Measurements from ENCODE around the gene ORAI1.
"Not testable (repeated sequence)": the region's sequence is repeated elsewhere in the genome, so short reads cannot be mapped to it uniquely, and the experiment has no call there.

The ORAI1 gene

DNA sequence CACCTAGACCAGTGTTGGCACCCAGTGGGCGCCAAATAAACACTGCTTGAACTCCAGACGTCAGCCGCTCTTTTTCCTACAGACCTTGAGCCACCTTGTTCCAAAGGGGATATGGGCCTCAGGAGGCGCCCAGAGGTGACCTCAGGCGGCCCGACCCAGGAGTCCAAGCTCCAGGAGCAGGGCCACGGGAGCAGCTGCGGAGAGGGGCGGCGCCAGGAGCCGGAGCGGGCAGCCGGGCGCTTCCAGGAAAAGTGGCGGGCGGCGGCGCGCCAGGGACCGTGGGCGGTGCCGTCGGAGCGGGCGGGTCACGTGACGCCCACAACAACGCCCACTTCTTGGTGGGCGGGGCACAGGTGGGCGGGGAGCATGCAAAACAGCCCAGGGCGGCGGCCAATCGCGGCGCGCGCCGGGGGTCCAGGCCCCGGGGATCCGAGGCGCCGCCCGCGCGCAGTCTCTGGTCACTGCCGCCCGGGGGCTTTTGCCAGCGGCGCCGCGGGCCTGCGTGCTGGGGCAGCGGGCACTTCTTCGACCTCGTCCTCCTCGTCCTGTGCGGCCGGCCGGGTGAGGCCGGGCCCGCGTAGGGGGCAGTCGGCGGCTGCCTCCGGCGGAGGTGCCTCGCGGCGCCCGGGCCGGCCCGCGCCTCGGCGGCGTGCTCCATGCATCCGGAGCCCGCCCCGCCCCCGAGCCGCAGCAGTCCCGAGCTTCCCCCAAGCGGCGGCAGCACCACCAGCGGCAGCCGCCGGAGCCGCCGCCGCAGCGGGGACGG is at the start of gene ORAI1:
TSS of gene ORAI1 (plus strand) at position 444 of the 766 bp plus-strand sequence.
- peak; percentile 96 to 97 for DNase-seq

DNA sequence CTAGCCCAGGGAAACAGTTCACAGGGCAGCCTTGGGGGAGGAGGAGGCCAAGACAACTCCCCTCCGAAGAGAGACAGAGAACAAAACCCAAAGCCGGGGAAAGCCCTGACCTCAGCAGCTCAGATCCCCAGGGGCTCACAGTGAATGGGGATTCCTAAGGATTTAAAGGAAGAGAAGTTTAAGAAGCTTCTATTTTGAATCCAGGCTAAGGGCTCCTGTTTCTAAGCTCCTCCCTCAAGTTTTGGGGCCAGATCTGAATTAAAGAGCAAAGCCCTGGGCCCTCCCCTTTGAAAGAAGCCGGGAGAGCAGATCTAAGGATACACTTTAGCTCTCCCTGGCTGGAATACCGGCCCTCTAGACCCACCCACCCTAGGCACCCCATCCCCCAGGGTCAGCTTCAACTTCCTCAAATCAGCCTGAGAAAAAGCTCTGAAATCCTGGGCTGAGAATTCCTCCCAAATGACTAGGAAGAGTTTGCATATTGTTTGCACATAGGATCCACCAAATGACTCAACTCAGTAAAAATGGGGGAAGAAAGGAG is 49.4 kb upstream of the ORAI1 start:
- DNase-seq: no peak

- DNase-seq: peak; percentile 34 to 66
These were observed 48.7 kb upstream of the ORAI1 start for GRCh38 chr12:121577443-121578180.

GRCh38 chr12:121578230-121579189 is 47.8 kb upstream of the ORAI1 start:
- peak in 1 of 2 experiments; percentile 46 for DNase-seq

GRCh38 chr12:121579190-121579791 is 47.0 kb upstream of the ORAI1 start:
- no peak for DNase-seq

DNA sequence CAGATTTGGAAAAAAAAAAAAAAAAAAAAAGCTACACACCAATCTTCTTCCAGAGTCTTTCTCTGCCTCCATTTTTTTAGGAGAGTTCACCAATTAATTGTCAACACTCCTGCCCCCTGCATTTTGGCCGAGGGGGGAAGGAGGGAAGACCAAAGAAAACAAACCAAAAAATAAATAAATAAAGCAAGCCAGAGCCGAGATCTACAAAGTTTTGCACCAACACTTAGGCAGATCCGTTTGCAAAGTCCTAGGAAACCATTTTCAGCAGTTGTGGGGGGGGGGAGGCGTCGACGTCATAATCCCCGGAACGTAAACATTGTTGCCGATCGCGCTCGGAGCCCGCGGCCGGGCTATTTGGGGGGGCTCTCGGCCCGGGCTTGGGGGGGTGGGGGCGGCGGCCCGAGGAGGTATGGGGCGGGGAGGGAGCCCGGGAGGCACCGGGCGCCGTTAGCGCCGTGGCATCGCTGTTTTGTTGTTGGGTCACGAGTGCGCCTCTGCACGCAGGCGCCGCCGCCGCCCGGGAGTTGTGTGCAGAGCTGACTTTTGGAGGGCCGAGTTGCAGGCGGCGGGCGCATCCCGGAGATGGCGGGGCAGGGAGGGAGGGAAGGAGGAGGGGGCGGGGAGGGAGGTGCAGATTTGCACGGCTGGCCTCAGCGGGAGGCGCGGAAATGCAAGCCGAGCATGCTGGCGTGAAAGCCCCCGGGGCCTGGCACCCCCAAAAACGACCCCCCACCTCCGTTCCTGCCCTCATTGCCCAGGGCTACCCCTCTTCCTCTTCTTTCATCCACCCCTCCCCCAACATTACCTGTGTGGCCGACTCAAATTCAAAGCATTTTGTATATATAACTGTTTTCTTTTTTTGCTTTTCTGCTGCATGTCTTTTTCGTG is 46.1 kb upstream of the ORAI1 start:
- DNase-seq: peak; percentile 71 to 84

DNA sequence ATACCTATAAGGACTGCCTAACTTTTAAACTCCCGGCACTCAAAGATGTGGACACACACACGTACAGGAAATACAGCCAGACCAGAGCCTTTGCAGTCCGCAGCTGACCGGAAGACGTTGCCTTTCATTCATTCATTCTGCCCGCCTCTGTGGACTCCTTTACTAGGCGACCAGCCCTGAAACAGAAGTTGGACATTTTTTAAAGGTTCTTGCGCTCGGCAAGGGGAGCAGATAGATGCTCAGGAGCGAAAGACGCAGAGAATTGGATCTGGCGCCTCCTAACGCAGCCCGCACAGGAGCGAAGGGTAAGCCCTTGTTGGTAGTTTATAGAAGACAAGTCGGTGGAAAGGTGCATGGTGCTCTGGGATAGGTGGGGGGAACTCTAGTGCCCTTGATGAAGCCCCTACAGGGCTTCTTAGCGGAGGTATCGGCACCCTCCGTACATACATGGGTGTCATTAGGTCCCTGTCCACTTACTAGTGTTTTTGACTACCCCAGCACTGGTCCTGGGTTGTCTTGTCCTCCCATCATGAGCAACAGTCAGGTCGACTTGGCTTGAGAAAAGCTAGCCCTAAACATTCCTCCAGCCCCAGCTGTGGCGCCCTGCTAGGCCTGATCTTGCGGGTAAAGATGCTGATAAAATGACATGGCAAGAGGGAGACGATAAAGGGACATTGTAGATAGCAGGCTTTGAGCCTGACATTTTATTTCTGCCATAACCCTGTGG is 45.2 kb upstream of the ORAI1 start, which contains the start of gene KDM2B:
TSS of gene KDM2B (minus strand) at position 65 of the 727 bp plus-strand sequence. CDS start 112 bp downstream, outside the sequence.
- DNase-seq: peak in 1 of 2 experiments; percentile 67

DNA sequence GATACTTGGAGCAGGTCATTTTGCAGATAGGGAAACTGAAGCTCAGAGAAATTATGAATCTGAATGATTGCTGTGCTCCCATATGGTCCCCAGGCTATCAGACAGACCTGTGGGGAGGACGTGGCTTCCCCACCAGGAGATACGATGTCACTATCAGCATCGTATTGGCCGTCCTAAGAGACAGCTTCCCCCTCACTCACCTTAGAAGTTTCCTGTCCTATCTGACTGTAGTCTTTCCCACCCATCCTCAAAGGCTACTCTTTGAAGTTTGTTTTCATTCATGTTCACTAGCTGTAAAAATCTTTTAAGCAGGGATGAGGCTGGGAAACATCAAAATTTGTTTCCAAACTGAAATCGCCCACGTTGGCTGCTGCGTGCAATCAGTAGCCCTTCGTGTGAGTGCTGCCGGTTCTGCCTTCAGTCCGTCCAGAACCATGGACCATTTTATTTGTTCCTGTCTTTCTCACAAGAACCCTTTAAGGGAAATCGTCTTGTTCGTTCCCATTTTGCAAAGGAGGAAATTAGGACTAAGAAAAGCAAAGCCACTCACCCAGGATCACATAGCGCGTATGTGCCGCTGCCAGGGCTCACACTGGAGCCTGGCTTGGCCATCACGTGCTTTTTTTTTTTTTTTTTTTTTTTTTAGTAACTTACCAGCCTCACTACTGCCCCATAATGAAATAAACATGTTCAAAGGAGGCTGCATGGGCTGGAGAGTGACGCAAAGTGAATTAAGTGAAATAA is 44.5 kb upstream of the ORAI1 start:
- DNase-seq: peak in 1 of 2 experiments; percentile 52

GRCh38 chr12:121582583-121583333 is 43.6 kb upstream of the ORAI1 start:
- DNase-seq: no peak

- not testable (repeated sequence) for DNase-seq
These were observed 43.0 kb upstream of the ORAI1 start for GRCh38 chr12:121583334-121583661.

DNA sequence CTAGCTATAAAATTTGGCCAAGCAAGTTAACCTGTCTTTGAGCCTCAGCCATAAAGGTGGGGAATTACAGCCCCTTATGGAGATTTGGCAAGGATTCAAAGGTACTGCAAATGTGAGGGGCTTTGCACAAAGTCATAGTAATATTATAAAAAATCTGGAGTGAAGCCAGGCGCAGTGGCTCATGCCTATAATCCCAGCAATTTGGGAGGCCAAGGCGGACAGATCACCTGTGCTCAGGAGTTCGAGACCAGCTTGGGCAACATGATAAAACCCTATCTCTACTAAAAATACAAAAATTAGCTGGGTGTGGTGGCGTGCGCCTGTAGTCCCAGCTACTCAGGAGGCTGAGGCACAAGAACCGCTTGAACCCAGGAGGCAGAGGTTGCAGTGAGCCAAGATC is 41.4 kb upstream of the ORAI1 start:
- not testable (repeated sequence) for DNase-seq

GRCh38 chr12:121590476-121591143 is 35.7 kb upstream of the ORAI1 start:
- no peak for DNase-seq

DNA sequence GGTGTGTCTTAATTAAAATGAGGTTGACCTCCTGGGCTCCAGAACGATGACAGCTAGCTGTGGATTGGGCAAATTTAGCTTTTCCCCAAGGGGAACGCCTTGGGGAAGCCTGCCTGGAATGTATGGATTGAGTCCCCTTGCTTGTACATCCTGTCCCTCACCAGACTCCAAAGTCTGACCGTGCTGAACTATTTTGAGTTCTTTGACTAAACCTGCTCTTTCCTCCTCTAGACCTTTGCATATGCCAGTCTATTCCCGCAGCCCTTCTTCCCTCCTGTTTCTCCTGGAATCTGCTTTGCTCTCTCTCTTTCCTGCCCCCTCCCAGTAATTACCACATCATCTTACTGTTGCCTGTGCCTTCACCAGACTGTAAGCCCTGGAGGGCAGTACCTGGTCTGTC is 34.0 kb upstream of the ORAI1 start:
- DNase-seq: no peak

- DNase-seq: no peak
These were observed 30.8 kb upstream of the ORAI1 start for GRCh38 chr12:121595520-121595919.

DNA sequence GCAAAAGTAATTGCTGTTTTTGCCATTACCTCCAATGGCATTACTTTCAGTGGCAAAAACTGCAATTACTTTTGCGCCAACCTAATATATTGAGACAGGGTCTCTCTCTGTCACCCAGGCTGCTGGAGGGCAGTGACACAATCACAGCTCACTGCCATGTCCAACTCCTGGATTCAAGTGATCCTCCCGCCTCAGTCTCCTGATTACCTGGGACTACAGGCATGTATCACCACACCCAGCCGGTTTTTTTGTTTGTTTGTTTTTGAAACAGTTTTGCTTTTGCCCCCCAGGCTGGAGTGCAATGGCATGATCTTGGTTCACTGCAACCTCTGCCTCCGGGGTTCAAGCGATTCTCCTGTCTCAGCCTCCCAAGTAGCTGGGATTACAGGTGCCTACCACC is 29.8 kb upstream of the ORAI1 start:
- DNase-seq: no peak

- DNase-seq: no peak
These were observed 25.5 kb upstream of the ORAI1 start for GRCh38 chr12:121600702-121601336.

DNA sequence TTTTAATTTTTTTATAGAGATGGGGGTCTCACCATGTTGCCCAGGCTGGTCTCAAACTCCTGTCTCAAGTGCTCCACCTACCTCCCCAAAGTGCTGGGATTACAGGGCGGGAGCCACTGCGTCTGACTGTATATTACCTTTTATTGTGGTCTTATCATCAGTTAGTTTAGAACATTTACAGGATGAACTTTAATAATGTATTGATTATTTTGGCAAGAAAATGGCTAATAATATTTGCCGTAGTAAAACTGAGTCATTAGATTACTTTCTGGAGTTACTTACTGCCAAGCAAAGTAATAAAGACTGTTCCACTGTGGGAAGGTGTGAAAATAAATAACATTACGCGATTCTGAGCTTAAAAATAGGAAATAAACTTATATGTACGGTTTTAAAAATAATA is 23.6 kb upstream of the ORAI1 start:
- DNase-seq: no peak

DNA sequence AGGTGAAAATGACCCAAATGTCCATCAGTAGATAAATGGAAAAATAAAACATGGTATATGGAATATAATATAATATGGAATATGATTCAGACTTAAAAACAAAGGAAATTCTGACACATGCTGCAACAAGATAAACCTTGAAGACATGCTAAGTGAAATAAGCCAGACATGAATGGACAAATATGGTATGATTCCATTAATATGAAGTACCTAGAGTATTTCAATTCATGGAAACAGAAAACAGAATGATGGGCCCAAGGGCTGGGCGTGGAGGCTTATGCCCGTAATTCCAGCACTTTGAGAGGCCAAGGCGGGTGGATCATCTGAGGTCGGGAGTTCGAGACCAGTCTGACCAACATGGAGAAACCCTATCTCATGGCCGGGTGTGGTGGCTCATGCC is 22.7 kb upstream of the ORAI1 start:
- DNase-seq: no peak
